ENCODE results near the gene LAMA2. TPM values are rescaled to one million over a fixed set of nuclear protein-coding genes. Genes with fewer than 3 reads are reported as not detected.

LAMA2 gene
- total RNA-seq, 5 donors from 2014 or later (not counting 1 experiment from before 2014, with no cell fraction given), result 0.30 to 0.62 (median 0.45) TPM

DNA sequence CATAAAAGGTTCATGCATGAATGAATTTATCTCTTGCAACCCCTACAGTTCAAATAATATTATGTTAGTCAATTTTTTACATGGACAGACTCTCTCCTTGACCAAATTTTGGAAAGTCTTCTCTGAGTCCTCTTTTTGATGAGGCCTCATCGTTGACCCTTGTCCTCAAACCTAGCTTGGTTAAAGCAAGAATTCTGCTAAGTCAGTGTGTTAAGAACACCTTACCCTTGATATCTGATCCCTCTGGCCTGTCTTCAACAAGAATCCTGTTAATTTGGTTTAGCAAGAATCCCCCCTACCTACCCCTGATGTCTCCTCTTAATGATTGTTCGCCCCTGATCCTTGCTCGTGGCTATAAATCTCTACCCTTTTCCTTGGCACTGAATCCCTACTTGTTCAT lies 301.4 kb downstream of the LAMA2 start:
- WGBS (ENCODE audit: insufficient coverage), result no CpG with 5 or more reads among the region's 3 CpGs
- no peaks in the 10 kb centered on the region for H3K36me3 Mint-ChIP-seq

DNA sequence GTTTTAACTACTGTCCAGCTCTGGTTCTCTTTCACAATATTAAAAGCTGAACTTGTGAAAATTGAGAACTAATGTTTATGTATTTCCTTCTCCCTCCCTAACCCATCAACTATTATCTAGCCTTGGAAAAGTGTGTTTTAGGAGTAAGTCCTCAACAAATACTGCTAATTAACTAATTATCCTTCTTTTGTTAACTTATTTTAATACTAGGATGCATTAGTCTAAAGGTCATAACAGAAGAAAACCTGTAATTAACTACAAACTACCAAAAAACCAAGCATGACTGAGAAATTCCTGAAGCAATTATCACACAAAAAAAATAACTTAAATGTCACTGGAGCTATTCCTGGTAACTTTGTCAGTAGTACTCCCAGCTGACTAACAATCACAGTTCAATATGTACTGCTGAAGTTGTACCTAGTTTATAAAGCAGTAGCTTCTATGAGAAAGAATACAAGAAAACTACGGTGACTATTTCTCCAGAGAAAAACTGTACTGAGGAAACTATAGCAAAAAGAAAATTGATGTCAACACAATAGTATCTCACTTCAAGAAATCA lies 301.9 kb downstream of the LAMA2 start:
- Mint-ChIP-seq H3K36me3 (no peaks in the 10 kb centered on the region), H3K27me3 (peaks cover 5% of the 10 kb centered on the region in 2 donors), H3K4me1 (no peaks in the 10 kb centered on the region), H3K9me3 (no peaks in the 10 kb centered on the region), H3K4me3 (no peak overlapping the region), H3K27ac (no peak overlapping the region)
- Histone ChIP-seq H3K27ac (ENCODE audit: low read length) (no peak overlapping the region), H3K4me1 (ENCODE audit: control insufficient read depth in 1 of 2, extremely low read depth in 1 of 2, insufficient read depth in 2 of 2, low read length in 2 of 2) (no peaks in the 10 kb centered on the region), H3K9me3 (no peaks in the 10 kb centered on the region), H3K4me3 (ENCODE audit: control insufficient read depth in 1 of 2, extremely low read depth in 1 of 2, low read length in 1 of 2) (no peak overlapping the region), H3K27me3 (replicated peaks in 1 of 2; ENCODE audit: control insufficient read depth in 2 of 2, extremely low read depth in 1 of 2, insufficient read depth in 2 of 2, low read length in 1 of 2) (no peaks in the 10 kb centered on the region), H3K36me3 (ENCODE audit: control insufficient read depth in 2 of 2, extremely low read depth in 1 of 2, insufficient read depth in 1 of 2, low read length in 1 of 2) (no peaks in the 10 kb centered on the region)
- DNase-seq, result no peak
- no peak for ATAC-seq (replicated peaks in 1 of 4)
- WGBS (ENCODE audit: insufficient coverage), result no CpG with 5 or more reads among the region's 1 CpG
- ChIA-PET CTCF (interaction anchor here in 1 of 2 donors (0.7 kb wide), 1 partner anchor 670 kb away, joined by 3 read pairs; no protein-coding TSS in a partner anchor), POLR2A (no interaction called here)

More for the DNA sequence above, 301.4 kb downstream of the LAMA2 start:
- H3K27me3 Mint-ChIP-seq, result peaks cover 0 to 5% of the 10 kb centered on the region in 2 donors
- H3K4me1 Mint-ChIP-seq, result no peaks in the 10 kb centered on the region
- Histone ChIP-seq H3K9me3 (no peaks in the 10 kb centered on the region), H3K4me1 (ENCODE audit: control insufficient read depth in 1 of 2, extremely low read depth in 1 of 2, insufficient read depth in 2 of 2, low read length in 2 of 2) (no peaks in the 10 kb centered on the region), H3K4me3 (ENCODE audit: control insufficient read depth in 1 of 2, extremely low read depth in 1 of 2, low read length in 1 of 2) (no peak overlapping the region), H3K27me3 (replicated peaks in 1 of 2; ENCODE audit: control insufficient read depth in 2 of 2, extremely low read depth in 1 of 2, insufficient read depth in 2 of 2, low read length in 1 of 2) (no peaks in the 10 kb centered on the region), H3K36me3 (ENCODE audit: control insufficient read depth in 2 of 2, extremely low read depth in 1 of 2, insufficient read depth in 1 of 2, low read length in 1 of 2) (no peaks in the 10 kb centered on the region), H3K27ac (ENCODE audit: low read length) (no peak overlapping the region)
- DNase-seq (no peak), ATAC-seq (replicated peaks in 1 of 4) (no peak)
- H3K9me3 Mint-ChIP-seq, result no peaks in the 10 kb centered on the region
- POLR2A ChIA-PET, result no interaction called here
- CTCF ChIA-PET, result interaction anchor here in 1 of 2 donors (0.7 kb wide), 1 partner anchor 670 kb away, joined by 3 read pairs; no protein-coding TSS in a partner anchor
- H3K27ac Mint-ChIP-seq, result no peak overlapping the region
- no peak overlapping the region for H3K4me3 Mint-ChIP-seq

DNA sequence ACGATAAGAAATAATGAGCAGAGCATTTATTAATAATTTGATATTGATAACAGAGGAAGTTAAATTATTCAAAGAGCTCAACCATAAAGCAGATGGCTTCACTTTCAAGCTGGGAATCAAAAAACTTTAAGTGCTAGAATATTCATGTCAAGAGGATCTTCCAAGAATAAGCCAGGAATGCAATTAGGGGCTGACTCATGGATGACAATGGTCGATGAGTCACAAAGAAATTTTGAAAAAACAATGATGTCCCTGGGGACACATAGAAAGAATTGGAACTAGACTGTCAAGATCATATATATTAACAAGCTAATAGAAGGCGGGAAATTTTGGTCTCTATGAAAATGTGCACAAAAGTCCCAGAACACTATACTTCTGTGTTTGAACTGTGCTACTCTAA lies 304.1 kb downstream of the LAMA2 start:
- Histone ChIP-seq H3K27ac (ENCODE audit: low read length) (no peak overlapping the region), H3K4me1 (ENCODE audit: control insufficient read depth in 1 of 2, extremely low read depth in 1 of 2, insufficient read depth in 2 of 2, low read length in 2 of 2) (no peaks in the 10 kb centered on the region), H3K36me3 (ENCODE audit: control insufficient read depth in 2 of 2, extremely low read depth in 1 of 2, insufficient read depth in 1 of 2, low read length in 1 of 2) (no peaks in the 10 kb centered on the region), H3K27me3 (replicated peaks in 1 of 2; ENCODE audit: control insufficient read depth in 2 of 2, extremely low read depth in 1 of 2, insufficient read depth in 2 of 2, low read length in 1 of 2) (no peaks in the 10 kb centered on the region), H3K9me3 (no peaks in the 10 kb centered on the region), H3K4me3 (ENCODE audit: control insufficient read depth in 1 of 2, extremely low read depth in 1 of 2, low read length in 1 of 2) (no peak overlapping the region)
- no peaks in the 10 kb centered on the region for H3K36me3 Mint-ChIP-seq
- H3K27me3 Mint-ChIP-seq, result peaks cover 5% of the 10 kb centered on the region in 2 donors
- no peaks in the 10 kb centered on the region for H3K9me3 Mint-ChIP-seq
- ATAC-seq (replicated peaks in 1 of 4) (no peak), DNase-seq (no peak)
- ChIA-PET POLR2A (interaction anchor here in 1 of 2 donors (0.7 kb wide), 1 partner anchor 14 kb away, joined by 3 read pairs; no protein-coding TSS in a partner anchor), CTCF (no interaction called here)
- H3K27ac Mint-ChIP-seq, result no peak overlapping the region
- no peaks in the 10 kb centered on the region for H3K4me1 Mint-ChIP-seq
- no CpG with 5 or more reads among the region's 3 CpGs for WGBS (ENCODE audit: insufficient coverage)
- no peak overlapping the region for H3K4me3 Mint-ChIP-seq

DNA sequence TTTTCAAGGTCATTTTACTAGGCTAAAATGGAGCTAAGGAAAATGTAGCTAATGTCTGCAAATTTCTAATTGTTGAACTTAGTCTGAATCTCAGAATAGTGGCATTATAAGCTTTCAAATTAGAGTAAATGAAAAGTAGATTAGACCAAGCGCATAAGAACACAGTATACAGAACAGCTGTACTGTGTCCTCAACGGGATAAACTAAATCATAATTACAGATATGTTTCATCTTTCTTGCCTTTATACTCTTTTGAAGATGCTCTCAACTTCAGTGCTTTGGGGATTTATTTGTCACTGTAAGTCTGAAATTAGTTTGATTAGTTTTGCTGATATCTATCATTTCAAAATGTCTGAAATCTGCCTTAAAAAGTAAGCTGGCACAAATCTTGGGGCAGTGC lies 305.4 kb downstream of the LAMA2 start:
- no peaks in the 10 kb centered on the region for H3K36me3 Mint-ChIP-seq
- DNase-seq, result no peak
- ChIA-PET CTCF (no interaction called here), POLR2A (no interaction called here)
- peaks cover 5 to 9% of the 10 kb centered on the region in 2 donors for H3K27me3 Mint-ChIP-seq
- no peak overlapping the region for H3K27ac Mint-ChIP-seq
- ATAC-seq (replicated peaks in 1 of 4), result no peak
- no peaks in the 10 kb centered on the region for H3K9me3 Mint-ChIP-seq
- no peaks in the 10 kb centered on the region for H3K36me3 ChIP-seq (ENCODE audit: control insufficient read depth in 2 of 2, extremely low read depth in 1 of 2, insufficient read depth in 1 of 2, low read length in 1 of 2)
- no peak overlapping the region for H3K4me3 Mint-ChIP-seq
- no peak overlapping the region for H3K4me3 ChIP-seq (ENCODE audit: control insufficient read depth in 1 of 2, extremely low read depth in 1 of 2, low read length in 1 of 2)
- no peaks in the 10 kb centered on the region for H3K27me3 ChIP-seq (replicated peaks in 1 of 2; ENCODE audit: control insufficient read depth in 2 of 2, extremely low read depth in 1 of 2, insufficient read depth in 2 of 2, low read length in 1 of 2)
- no CpG with 5 or more reads among the region's 2 CpGs for WGBS (ENCODE audit: insufficient coverage)
- H3K4me1 ChIP-seq (ENCODE audit: control insufficient read depth in 1 of 2, extremely low read depth in 1 of 2, insufficient read depth in 2 of 2, low read length in 2 of 2), result no peaks in the 10 kb centered on the region
- H3K27ac ChIP-seq (ENCODE audit: low read length), result no peak overlapping the region
- H3K4me1 Mint-ChIP-seq, result no peaks in the 10 kb centered on the region
- H3K9me3 ChIP-seq, result no peaks in the 10 kb centered on the region

DNA sequence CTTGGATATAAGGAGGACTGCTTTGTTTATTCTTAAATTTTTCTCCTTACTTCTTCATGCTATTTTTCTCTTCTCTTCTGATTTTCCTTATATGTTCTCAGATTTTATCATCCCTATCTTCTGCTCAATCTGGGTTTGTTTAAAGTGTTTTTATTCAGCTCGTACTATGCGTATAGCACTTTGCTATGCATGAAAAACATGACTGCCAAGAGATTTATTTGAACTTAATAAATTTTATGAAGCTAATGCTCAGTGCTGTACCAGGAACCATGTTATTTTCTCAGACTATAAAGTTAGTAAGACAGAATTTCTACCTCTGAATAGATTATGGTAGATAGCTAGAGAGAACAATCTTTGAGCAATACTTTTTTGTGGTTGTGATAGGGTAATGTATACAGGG lies 305.9 kb downstream of the LAMA2 start:
- WGBS (ENCODE audit: insufficient coverage), result no CpG with 5 or more reads among the region's 2 CpGs
- Mint-ChIP-seq H3K27me3 (peaks cover 5 to 9% of the 10 kb centered on the region in 2 donors), H3K4me3 (no peak overlapping the region), H3K4me1 (no peaks in the 10 kb centered on the region), H3K9me3 (no peaks in the 10 kb centered on the region), H3K36me3 (no peaks in the 10 kb centered on the region), H3K27ac (no peak overlapping the region)
- H3K27ac ChIP-seq (ENCODE audit: low read length), result no peak overlapping the region
- ChIA-PET POLR2A (no interaction called here), CTCF (no interaction called here)
- DNase-seq (no peak), ATAC-seq (replicated peaks in 1 of 4) (no peak)
- no peaks in the 10 kb centered on the region for H3K4me1 ChIP-seq (ENCODE audit: control insufficient read depth in 1 of 2, extremely low read depth in 1 of 2, insufficient read depth in 2 of 2, low read length in 2 of 2)
- H3K9me3 ChIP-seq, result no peaks in the 10 kb centered on the region
- no peaks in the 10 kb centered on the region for H3K36me3 ChIP-seq (ENCODE audit: control insufficient read depth in 2 of 2, extremely low read depth in 1 of 2, insufficient read depth in 1 of 2, low read length in 1 of 2)
- H3K4me3 ChIP-seq (ENCODE audit: control insufficient read depth in 1 of 2, extremely low read depth in 1 of 2, low read length in 1 of 2), result no peak overlapping the region
- no peaks in the 10 kb centered on the region for H3K27me3 ChIP-seq (replicated peaks in 1 of 2; ENCODE audit: control insufficient read depth in 2 of 2, extremely low read depth in 1 of 2, insufficient read depth in 2 of 2, low read length in 1 of 2)

DNA sequence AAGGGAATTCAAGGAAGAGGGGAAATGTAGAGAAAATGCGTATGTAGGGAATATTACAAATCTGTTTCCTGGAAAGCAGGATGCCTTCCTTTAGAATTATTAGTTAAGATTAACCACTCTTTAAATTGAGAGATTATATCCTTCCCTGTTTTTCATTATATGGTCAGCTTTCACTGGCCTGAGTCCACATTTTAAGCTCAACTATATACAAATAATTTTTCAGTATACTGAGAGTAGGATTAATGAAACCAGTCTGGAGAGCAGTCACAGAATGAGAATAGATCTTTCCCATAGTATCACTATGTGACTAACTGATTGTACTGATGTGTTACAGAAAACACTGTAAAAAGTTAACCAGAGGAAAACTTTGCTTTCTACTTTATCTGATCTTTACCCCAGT lies 306.3 kb downstream of the LAMA2 start:
- Histone ChIP-seq H3K4me3 (ENCODE audit: control insufficient read depth in 1 of 2, extremely low read depth in 1 of 2, low read length in 1 of 2) (no peak overlapping the region), H3K9me3 (no peaks in the 10 kb centered on the region), H3K4me1 (ENCODE audit: control insufficient read depth in 1 of 2, extremely low read depth in 1 of 2, insufficient read depth in 2 of 2, low read length in 2 of 2) (no peaks in the 10 kb centered on the region), H3K36me3 (ENCODE audit: control insufficient read depth in 2 of 2, extremely low read depth in 1 of 2, insufficient read depth in 1 of 2, low read length in 1 of 2) (no peaks in the 10 kb centered on the region), H3K27me3 (replicated peaks in 1 of 2; ENCODE audit: control insufficient read depth in 2 of 2, extremely low read depth in 1 of 2, insufficient read depth in 2 of 2, low read length in 1 of 2) (no peaks in the 10 kb centered on the region), H3K27ac (ENCODE audit: low read length) (no peak overlapping the region)
- H3K9me3 Mint-ChIP-seq, result no peaks in the 10 kb centered on the region
- H3K4me3 Mint-ChIP-seq, result no peak overlapping the region
- H3K27ac Mint-ChIP-seq, result no peak overlapping the region
- no CpG with 5 or more reads among the region's 1 CpG for WGBS (ENCODE audit: insufficient coverage)
- ATAC-seq (replicated peaks in 1 of 4) (no peak), DNase-seq (no peak)
- H3K27me3 Mint-ChIP-seq, result peaks cover 5 to 9% of the 10 kb centered on the region in 2 donors
- ChIA-PET POLR2A (no interaction called here), CTCF (no interaction called here)
- H3K36me3 Mint-ChIP-seq, result no peaks in the 10 kb centered on the region
- H3K4me1 Mint-ChIP-seq, result no peaks in the 10 kb centered on the region

DNA sequence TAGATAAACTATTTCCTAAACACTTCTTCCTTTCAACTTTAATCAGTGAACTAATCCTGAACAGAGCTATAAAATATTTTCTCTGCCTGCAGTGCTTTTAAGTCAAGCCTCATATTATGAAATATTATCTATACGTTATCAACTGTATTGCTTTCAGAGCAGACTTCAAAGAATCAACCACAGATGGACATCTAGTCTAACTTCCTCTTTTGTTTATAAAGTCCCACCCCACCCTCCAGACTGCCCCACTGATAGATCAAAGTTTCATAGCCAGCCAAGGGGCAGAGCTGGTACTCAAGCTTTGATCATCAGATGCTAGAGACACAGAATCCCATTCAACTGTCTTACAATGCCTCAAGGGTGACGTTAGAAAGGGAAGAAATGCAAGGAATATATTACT lies 308.3 kb downstream of the LAMA2 start:
- H3K27me3 Mint-ChIP-seq, result peaks cover 5 to 9% of the 10 kb centered on the region in 2 donors
- Histone ChIP-seq H3K9me3 (no peaks in the 10 kb centered on the region), H3K27me3 (replicated peaks in 1 of 2; ENCODE audit: control insufficient read depth in 2 of 2, extremely low read depth in 1 of 2, insufficient read depth in 2 of 2, low read length in 1 of 2) (no peaks in the 10 kb centered on the region), H3K36me3 (ENCODE audit: control insufficient read depth in 2 of 2, extremely low read depth in 1 of 2, insufficient read depth in 1 of 2, low read length in 1 of 2) (no peaks in the 10 kb centered on the region), H3K4me1 (ENCODE audit: control insufficient read depth in 1 of 2, extremely low read depth in 1 of 2, insufficient read depth in 2 of 2, low read length in 2 of 2) (no peaks in the 10 kb centered on the region), H3K4me3 (ENCODE audit: control insufficient read depth in 1 of 2, extremely low read depth in 1 of 2, low read length in 1 of 2) (no peak overlapping the region), H3K27ac (ENCODE audit: low read length) (no peak overlapping the region)
- DNase-seq (no peak), ATAC-seq (replicated peaks in 1 of 4) (no peak)
- H3K27ac Mint-ChIP-seq, result no peak overlapping the region
- CTCF ChIA-PET, result no interaction called here
- no peak overlapping the region for H3K4me3 Mint-ChIP-seq
- no peaks in the 10 kb centered on the region for H3K36me3 Mint-ChIP-seq
- POLR2A ChIA-PET, result no interaction called here
- WGBS (ENCODE audit: insufficient coverage), result 60% methylated on average over 1 of the region's 2 CpGs
- no peaks in the 10 kb centered on the region for H3K4me1 Mint-ChIP-seq
- no peaks in the 10 kb centered on the region for H3K9me3 Mint-ChIP-seq

Data from T-cell (primary cell).